ENCODE measurements around the gene RAB1A.

GRCh38 chr2:65075176-65075575 is 54.7 kb downstream of the RAB1A start:
- TF ChIP-seq REST (IDR thresholded peaks at IDR 0.05; ENCODE audit: low read depth) (no peak), CEBPB (IDR thresholded peaks at IDR 0.05) (no peak), EGR1 (IDR thresholded peaks at IDR 0.05) (no peak), CREB1 (IDR thresholded peaks at IDR 0.05; ENCODE audit: low read depth) (no peak), YY1 (IDR thresholded peaks at IDR 0.05; ENCODE audit: low read depth) (no peak)
- TF ChIP-seq, protein P1, sequence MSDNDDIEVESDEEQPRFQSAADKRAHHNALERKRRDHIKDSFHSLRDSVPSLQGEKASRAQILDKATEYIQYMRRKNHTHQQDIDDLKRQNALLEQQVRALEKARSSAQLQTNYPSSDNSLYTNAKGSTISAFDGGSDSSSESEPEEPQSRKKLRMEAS (IDR thresholded peaks at IDR 0.05), result no peak

Measured in Ishikawa (cell line).